Muscle layer of colon (tissue), 2 donors: ENCODE measurements around the gene ST6GALNAC3.
"Not testable (repeated sequence)": the region's sequence is repeated elsewhere in the genome, so short reads cannot be mapped to it uniquely, and the experiment has no call there.

ENCODE experiments used
- H3K27ac ChIP-seq: one replicate; pipeline ENCODE4 v1.7.0; 2013; ENCODE audit warnings: low read depth, mild to moderate bottlenecking, low read length, moderate library complexity
- H3K27me3 ChIP-seq, 2 donors: one replicate each; pipeline ENCODE4 v1.7.0; 2013; ENCODE audit warnings: low read length in 2 of 2, mild to moderate bottlenecking in 2 of 2; ENCODE audit not compliant: insufficient read depth in 2 of 2, control insufficient read depth in 1 of 2
- H3K36me3 ChIP-seq: one replicate; pipeline ENCODE4 v1.7.0; 2013; ENCODE audit warnings: mild to moderate bottlenecking, low read length; ENCODE audit not compliant: insufficient read depth
- H3K4me1 ChIP-seq: one replicate; pipeline ENCODE4 v1.7.0; 2013; ENCODE audit warnings: mild to moderate bottlenecking, low read length; ENCODE audit not compliant: insufficient read depth
- H3K4me3 ChIP-seq, 2 donors: one replicate each; pipeline ENCODE4 v1.7.0; 2013; ENCODE audit warnings: low read length in 2 of 2, low read depth in 1 of 2, mild to moderate bottlenecking in 1 of 2, moderate library complexity in 1 of 2
- H3K9ac ChIP-seq: one replicate; pipeline ENCODE4 v1.7.0; 2013; ENCODE audit warnings: low read length
- H3K9me3 ChIP-seq: one replicate; pipeline ENCODE4 v1.7.0; 2013; ENCODE audit warnings: mild to moderate bottlenecking, low read length
- donor health status: abdominal sarcoma.
- donor health status: Adenocarcinoma of cecum.

ST6GALNAC3 gene

GRCh38 chr1:76109901-76110560, 35.5 kb downstream of the ST6GALNAC3 start:
- Histone ChIP-seq H3K9ac (no peak overlapping the region), H3K36me3 (no peaks in the 10 kb centered on the region), H3K4me1 (no peaks in the 10 kb centered on the region), H3K27me3 (no peaks in the 10 kb centered on the region), H3K4me3 (no peak overlapping the region), H3K9me3 (no peaks in the 10 kb centered on the region), H3K27ac (no peak overlapping the region)

DNA sequence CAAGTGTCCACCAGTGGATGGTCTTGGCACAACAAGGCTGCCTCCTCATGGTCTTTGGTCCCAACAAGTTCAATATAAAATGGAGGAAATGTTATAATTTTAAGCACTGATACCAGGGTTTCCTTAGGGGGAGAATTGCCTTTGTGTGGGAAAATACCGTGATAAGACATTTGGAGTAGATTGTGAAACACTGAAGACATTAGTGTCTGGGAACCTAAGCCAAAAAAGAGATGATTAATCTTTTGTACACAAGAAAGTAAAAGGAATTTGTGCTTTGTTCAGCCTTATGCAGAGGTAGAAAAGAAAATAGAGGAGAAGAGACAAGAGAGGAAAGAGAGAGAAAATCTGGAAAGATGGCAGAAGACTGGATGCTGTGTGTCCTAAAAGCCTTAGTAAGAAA, 36.1 kb downstream of the ST6GALNAC3 start:
- no peaks in the 10 kb centered on the region for H3K9me3 ChIP-seq
- H3K4me3 ChIP-seq, result no peak overlapping the region
- H3K9ac ChIP-seq, result no peak overlapping the region
- no peaks in the 10 kb centered on the region for H3K4me1 ChIP-seq
- H3K27me3 ChIP-seq, result no peaks in the 10 kb centered on the region
- H3K36me3 ChIP-seq, result no peaks in the 10 kb centered on the region
- no peak overlapping the region for H3K27ac ChIP-seq

GRCh38 chr1:76112321-76112720, 37.8 kb downstream of the ST6GALNAC3 start:
- not testable (repeated sequence) for H3K27me3 ChIP-seq, H3K4me1 ChIP-seq, H3K9ac ChIP-seq

GRCh38 chr1:76113446-76113845, 38.9 kb downstream of the ST6GALNAC3 start:
- H3K9ac ChIP-seq, result no peak overlapping the region
- H3K27ac ChIP-seq, result no peak overlapping the region
- H3K27me3 ChIP-seq, result no peaks in the 10 kb centered on the region
- H3K4me1 ChIP-seq, result no peaks in the 10 kb centered on the region
- H3K4me3 ChIP-seq, result no peak overlapping the region
- H3K9me3 ChIP-seq, result no peaks in the 10 kb centered on the region
- no peaks in the 10 kb centered on the region for H3K36me3 ChIP-seq

More at GRCh38 chr1:76112321-76112720, 37.8 kb downstream of the ST6GALNAC3 start:
- not testable (repeated sequence) for H3K4me3 ChIP-seq, H3K36me3 ChIP-seq, H3K9me3 ChIP-seq, H3K27ac ChIP-seq

DNA sequence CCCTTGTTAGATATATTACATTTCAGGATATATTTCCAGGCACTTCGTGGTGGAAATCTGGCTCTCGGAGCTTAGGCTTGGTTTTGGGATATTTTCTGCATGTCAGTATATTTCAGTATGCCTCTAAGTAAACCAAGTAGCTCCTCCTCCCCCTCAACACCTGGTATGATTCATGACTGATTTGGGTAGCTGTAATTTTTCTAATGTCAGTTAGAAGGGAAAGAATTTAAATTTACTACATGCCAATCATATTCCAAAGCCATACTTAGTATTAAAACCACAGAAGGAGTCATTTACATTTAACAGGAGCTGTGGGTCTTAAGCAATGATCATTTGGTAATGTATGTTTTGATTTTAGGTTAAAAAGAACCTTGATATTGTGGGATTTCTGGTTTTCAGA, 40.6 kb downstream of the ST6GALNAC3 start:
- Histone ChIP-seq H3K36me3 (no peaks in the 10 kb centered on the region), H3K27me3 (no peaks in the 10 kb centered on the region), H3K4me3 (no peak overlapping the region), H3K9ac (no peak overlapping the region), H3K4me1 (no peaks in the 10 kb centered on the region), H3K9me3 (no peaks in the 10 kb centered on the region), H3K27ac (no peak overlapping the region)

DNA sequence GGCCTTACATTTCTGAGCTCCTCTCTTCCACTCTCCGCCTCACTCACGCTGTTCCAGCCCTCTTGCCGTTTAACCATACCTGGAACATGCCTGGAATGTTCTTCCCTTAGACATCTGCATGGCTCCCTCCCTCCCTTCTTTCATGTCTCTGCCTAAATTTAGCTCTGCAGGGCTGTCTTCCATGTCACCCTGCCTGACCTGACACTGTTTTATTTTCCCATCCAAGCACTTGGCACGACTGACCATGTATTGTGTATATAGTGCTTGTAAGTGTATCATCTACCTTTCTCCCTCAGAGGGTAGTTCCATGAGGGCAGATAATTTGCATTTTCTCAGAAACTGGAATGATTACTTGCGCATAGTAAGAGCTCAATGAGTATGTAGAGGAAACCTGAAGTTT, 47.3 kb downstream of the ST6GALNAC3 start:
- peaks cover 4% of the 10 kb centered on the region for H3K4me1 ChIP-seq
- H3K9ac ChIP-seq, result no peak overlapping the region
- H3K27me3 ChIP-seq, result no peaks in the 10 kb centered on the region
- no peak overlapping the region for H3K27ac ChIP-seq
- H3K9me3 ChIP-seq, result no peaks in the 10 kb centered on the region
- no peaks in the 10 kb centered on the region for H3K36me3 ChIP-seq
- no peak overlapping the region for H3K4me3 ChIP-seq

DNA sequence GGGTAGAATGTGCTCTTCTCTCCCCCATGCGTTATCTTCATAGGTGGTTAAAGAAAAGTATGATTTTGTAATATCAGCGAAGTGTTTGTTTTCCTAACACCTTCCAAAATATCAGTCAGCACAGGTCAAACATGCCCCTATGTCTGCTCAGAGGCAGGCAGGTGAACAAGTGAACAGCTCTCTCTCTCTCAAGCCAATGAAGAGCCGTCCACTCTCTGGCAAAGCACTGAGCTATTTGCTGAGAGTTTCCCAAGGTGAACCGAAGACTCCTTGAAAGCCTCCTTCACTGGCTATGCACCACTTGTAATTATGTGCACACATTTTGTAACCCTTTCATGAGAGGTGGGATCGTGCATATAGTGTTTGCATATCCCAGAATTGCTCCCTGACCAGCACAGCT, 47.7 kb downstream of the ST6GALNAC3 start:
- Histone ChIP-seq H3K9me3 (no peaks in the 10 kb centered on the region), H3K36me3 (no peaks in the 10 kb centered on the region), H3K27ac (no peak overlapping the region), H3K4me3 (no peak overlapping the region), H3K27me3 (no peaks in the 10 kb centered on the region), H3K4me1 (peaks cover 4% of the 10 kb centered on the region), H3K9ac (no peak overlapping the region)

GRCh38 chr1:76123411-76124064, 49.0 kb downstream of the ST6GALNAC3 start:
- not testable (repeated sequence) for H3K9me3 ChIP-seq

GRCh38 chr1:76124196-76124595, 49.6 kb downstream of the ST6GALNAC3 start:
- Histone ChIP-seq H3K9me3 (no peaks in the 10 kb centered on the region), H3K27me3 (no peaks in the 10 kb centered on the region), H3K27ac (no peak overlapping the region), H3K36me3 (no peaks in the 10 kb centered on the region), H3K9ac (no peak overlapping the region), H3K4me1 (peaks cover 4% of the 10 kb centered on the region), H3K4me3 (no peak overlapping the region)

More at GRCh38 chr1:76123411-76124064, 49.0 kb downstream of the ST6GALNAC3 start:
- H3K9ac ChIP-seq, H3K27me3 ChIP-seq, H3K36me3 ChIP-seq, H3K4me3 ChIP-seq, H3K27ac ChIP-seq, H3K4me1 ChIP-seq: not testable (repeated sequence)

DNA sequence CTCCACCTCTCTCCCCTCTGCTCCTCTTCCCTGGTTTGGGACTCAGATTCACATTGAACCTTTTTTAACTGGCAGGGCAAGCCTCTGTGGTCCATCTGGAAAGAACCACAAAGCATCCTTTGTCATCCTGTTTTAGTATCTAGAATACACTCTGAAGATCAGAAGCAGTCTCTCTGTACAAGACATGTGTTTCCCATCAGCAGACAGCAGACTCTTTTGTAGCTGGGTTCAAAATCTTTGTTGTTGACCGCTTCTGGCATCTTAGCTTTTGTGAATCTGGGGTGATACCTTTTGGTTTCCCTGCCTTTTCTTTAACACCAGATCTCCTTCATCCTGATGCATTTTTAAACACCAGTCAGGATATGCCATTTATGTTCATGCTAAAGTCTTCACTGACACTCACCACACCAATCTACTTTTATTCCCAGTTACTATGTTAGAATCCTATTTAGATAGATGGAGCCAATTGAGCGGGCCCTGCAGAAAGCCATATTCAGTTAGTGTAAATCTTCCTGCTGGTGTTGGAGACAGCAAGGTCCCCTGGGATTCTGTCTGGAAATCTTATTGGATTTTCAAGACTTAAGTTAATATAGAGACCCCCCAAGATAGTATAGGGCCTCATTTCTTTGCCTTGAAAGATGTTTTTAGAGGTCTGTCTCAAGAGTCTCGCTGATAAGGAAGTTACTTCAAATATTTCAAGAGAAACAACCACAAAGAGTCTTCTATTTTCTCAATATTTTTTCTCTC, 51.1 kb downstream of the ST6GALNAC3 start:
- no peaks in the 10 kb centered on the region for H3K27me3 ChIP-seq
- no peaks in the 10 kb centered on the region for H3K9me3 ChIP-seq
- H3K9ac ChIP-seq, result no peak overlapping the region
- H3K36me3 ChIP-seq, result no peaks in the 10 kb centered on the region
- H3K27ac ChIP-seq, result no peak overlapping the region
- H3K4me3 ChIP-seq, result no peak overlapping the region
- peaks cover 4% of the 10 kb centered on the region for H3K4me1 ChIP-seq

- Histone ChIP-seq H3K9ac (no peak overlapping the region), H3K9me3 (no peaks in the 10 kb centered on the region), H3K27me3 (no peaks in the 10 kb centered on the region), H3K4me3 (no peak overlapping the region), H3K27ac (no peak overlapping the region), H3K4me1 (no peaks in the 10 kb centered on the region), H3K36me3 (no peaks in the 10 kb centered on the region)
Observed at GRCh38 chr1:76128096-76128495, 53.5 kb downstream of the ST6GALNAC3 start.
